Stimulated activated memory B cell treated with anti-CD40 and anti-IgM and Interleukin-4, amounts not matched to agents 10 μg/mL and 1 μg/mL and 100 μg/mL, for 72 hours (primary cell): Measurements from ENCODE around the gene NCKAP5.

ENCODE experiments used
- ATAC-seq: fragments of 150-1000 bp; cut with Tn5 transposase; 2 replicates; pipeline ENCODE4 v1.10.0; 2021
- H3K27ac Mint-ChIP-seq: one replicate; pipeline ENCODE4 v1.8.0; 2022; ENCODE audit warnings: mild to moderate bottlenecking, mixed read lengths
- H3K27me3 Mint-ChIP-seq: one replicate; pipeline ENCODE4 v1.8.0; 2022; ENCODE audit warnings: mixed read lengths
- H3K36me3 Mint-ChIP-seq: one replicate; pipeline ENCODE4 v1.8.0; 2022; ENCODE audit warnings: mixed read lengths
- H3K4me1 Mint-ChIP-seq: one replicate; pipeline ENCODE4 v1.8.0; 2022; ENCODE audit warnings: mixed read lengths
- H3K4me3 Mint-ChIP-seq: one replicate; pipeline ENCODE4 v1.8.0; 2022; ENCODE audit warnings: mild to moderate bottlenecking, moderate library complexity, mixed read lengths
- H3K9me3 Mint-ChIP-seq: one replicate; pipeline ENCODE4 v1.8.0; 2022; ENCODE audit warnings: mixed read lengths

NCKAP5 gene

GRCh38 chr2:133589456-133589855 is 21.2 kb upstream of the NCKAP5 start:
- Mint-ChIP-seq H3K27ac (no peak overlapping the region), H3K4me3 (no peak overlapping the region), H3K9me3 (no peaks in the 10 kb centered on the region), H3K4me1 (peaks cover 6% of the 10 kb centered on the region), H3K36me3 (no peaks in the 10 kb centered on the region), H3K27me3 (peaks cover 7% of the 10 kb centered on the region)
- ATAC-seq: no peak

- H3K4me3 Mint-ChIP-seq: no peak overlapping the region
- H3K27me3 Mint-ChIP-seq: no peaks in the 10 kb centered on the region
- no peak for ATAC-seq
- no peak overlapping the region for H3K27ac Mint-ChIP-seq
- H3K36me3 Mint-ChIP-seq: no peaks in the 10 kb centered on the region
- H3K9me3 Mint-ChIP-seq: no peaks in the 10 kb centered on the region
- H3K4me1 Mint-ChIP-seq: peaks cover 6% of the 10 kb centered on the region
Observed at GRCh38 chr2:133588144-133588543, 19.9 kb upstream of the NCKAP5 start.

GRCh38 chr2:133586978-133587377 is 18.7 kb upstream of the NCKAP5 start:
- Mint-ChIP-seq H3K27me3 (no peaks in the 10 kb centered on the region), H3K9me3 (no peaks in the 10 kb centered on the region), H3K36me3 (no peaks in the 10 kb centered on the region), H3K27ac (no peak overlapping the region), H3K4me1 (peaks cover 6% of the 10 kb centered on the region), H3K4me3 (no peak overlapping the region)
- no peak for ATAC-seq

GRCh38 chr2:133581010-133581760 is 12.9 kb upstream of the NCKAP5 start:
- no peaks in the 10 kb centered on the region for H3K36me3 Mint-ChIP-seq
- ATAC-seq: no peak

GRCh38 chr2:133579274-133579673 is 11.0 kb upstream of the NCKAP5 start:
- Mint-ChIP-seq H3K27ac (no peak overlapping the region), H3K36me3 (no peaks in the 10 kb centered on the region), H3K4me1 (no peaks in the 10 kb centered on the region), H3K27me3 (no peaks in the 10 kb centered on the region), H3K9me3 (no peaks in the 10 kb centered on the region), H3K4me3 (no peak overlapping the region)
- ATAC-seq: no peak

More at GRCh38 chr2:133581010-133581760, 12.9 kb upstream of the NCKAP5 start:
- no peaks in the 10 kb centered on the region for H3K9me3 Mint-ChIP-seq
- no peaks in the 10 kb centered on the region for H3K27me3 Mint-ChIP-seq
- no peak overlapping the region for H3K27ac Mint-ChIP-seq
- H3K4me1 Mint-ChIP-seq: no peaks in the 10 kb centered on the region
- H3K4me3 Mint-ChIP-seq: no peak overlapping the region

GRCh38 chr2:133576714-133577113 is 8.5 kb upstream of the NCKAP5 start:
- H3K4me1 Mint-ChIP-seq: no peaks in the 10 kb centered on the region
- H3K27ac Mint-ChIP-seq: no peak overlapping the region
- H3K4me3 Mint-ChIP-seq: no peak overlapping the region
- H3K9me3 Mint-ChIP-seq: no peaks in the 10 kb centered on the region
- no peaks in the 10 kb centered on the region for H3K36me3 Mint-ChIP-seq
- ATAC-seq: no peak
- no peaks in the 10 kb centered on the region for H3K27me3 Mint-ChIP-seq

- H3K9me3 Mint-ChIP-seq: no peaks in the 10 kb centered on the region
- no peak for ATAC-seq
- no peak overlapping the region for H3K27ac Mint-ChIP-seq
- peaks cover under 1% of the 10 kb centered on the region for H3K27me3 Mint-ChIP-seq
- no peak overlapping the region for H3K4me3 Mint-ChIP-seq
- no peaks in the 10 kb centered on the region for H3K4me1 Mint-ChIP-seq
- H3K36me3 Mint-ChIP-seq: no peaks in the 10 kb centered on the region
Observed at GRCh38 chr2:133574620-133575019, 6.4 kb upstream of the NCKAP5 start.

- ATAC-seq: no peak
- no peaks in the 10 kb centered on the region for H3K9me3 Mint-ChIP-seq
- no peaks in the 10 kb centered on the region for H3K4me1 Mint-ChIP-seq
- H3K27ac Mint-ChIP-seq: no peak overlapping the region
- no peaks in the 10 kb centered on the region for H3K36me3 Mint-ChIP-seq
- no peak overlapping the region for H3K4me3 Mint-ChIP-seq
- H3K27me3 Mint-ChIP-seq: peaks cover 5% of the 10 kb centered on the region
Observed at GRCh38 chr2:133574186-133574585, 5.9 kb upstream of the NCKAP5 start.

- no peak for ATAC-seq
- H3K27me3 Mint-ChIP-seq: peaks cover 9% of the 10 kb centered on the region
- H3K4me1 Mint-ChIP-seq: no peaks in the 10 kb centered on the region
- no peak overlapping the region for H3K27ac Mint-ChIP-seq
- H3K9me3 Mint-ChIP-seq: no peaks in the 10 kb centered on the region
- H3K4me3 Mint-ChIP-seq: no peak overlapping the region
- no peaks in the 10 kb centered on the region for H3K36me3 Mint-ChIP-seq
Observed at GRCh38 chr2:133573491-133574162, 5.4 kb upstream of the NCKAP5 start.

- ATAC-seq: no peak
- H3K4me3 Mint-ChIP-seq: no peak overlapping the region
- H3K27me3 Mint-ChIP-seq: peaks cover 23% of the 10 kb centered on the region
- H3K36me3 Mint-ChIP-seq: no peaks in the 10 kb centered on the region
- no peaks in the 10 kb centered on the region for H3K9me3 Mint-ChIP-seq
- no peak overlapping the region for H3K27ac Mint-ChIP-seq
- H3K4me1 Mint-ChIP-seq: no peaks in the 10 kb centered on the region
Observed at GRCh38 chr2:133571249-133571648, 3.0 kb upstream of the NCKAP5 start.

- no peak for ATAC-seq
- Mint-ChIP-seq H3K27me3 (peaks cover 30% of the 10 kb centered on the region), H3K4me1 (no peaks in the 10 kb centered on the region)
Observed at GRCh38 chr2:133570542-133570941, 2.3 kb upstream of the NCKAP5 start.

GRCh38 chr2:133569286-133569830 is 1.1 kb upstream of the NCKAP5 start:
- peaks cover 36% of the 10 kb centered on the region for H3K27me3 Mint-ChIP-seq
- no peak overlapping the region for H3K27ac Mint-ChIP-seq
- no peaks in the 10 kb centered on the region for H3K4me1 Mint-ChIP-seq
- no peaks in the 10 kb centered on the region for H3K9me3 Mint-ChIP-seq
- no peaks in the 10 kb centered on the region for H3K36me3 Mint-ChIP-seq
- ATAC-seq: no peak
- H3K4me3 Mint-ChIP-seq: no peak overlapping the region

More at GRCh38 chr2:133570542-133570941, 2.3 kb upstream of the NCKAP5 start:
- no peaks in the 10 kb centered on the region for H3K36me3 Mint-ChIP-seq
- H3K4me3 Mint-ChIP-seq: no peak overlapping the region
- H3K27ac Mint-ChIP-seq: no peak overlapping the region
- H3K9me3 Mint-ChIP-seq: no peaks in the 10 kb centered on the region

GRCh38 chr2:133568598-133568997 is 335 bp upstream of the NCKAP5 start:
- Mint-ChIP-seq H3K9me3 (no peaks in the 10 kb centered on the region), H3K4me1 (no peaks in the 10 kb centered on the region), H3K27me3 (peaks cover 39% of the 10 kb centered on the region), H3K4me3 (no peak overlapping the region), H3K27ac (no peak overlapping the region), H3K36me3 (no peaks in the 10 kb centered on the region)
- ATAC-seq: no peak

- Mint-ChIP-seq H3K4me1 (no peaks in the 10 kb centered on the region), H3K27ac (no peak overlapping the region), H3K4me3 (no peak overlapping the region), H3K9me3 (no peaks in the 10 kb centered on the region), H3K27me3 (peaks cover 37% of the 10 kb centered on the region), H3K36me3 (no peaks in the 10 kb centered on the region)
- no peak for ATAC-seq
Observed at GRCh38 chr2:133562558-133562957, 5.7 kb downstream of the NCKAP5 start.

- H3K27ac Mint-ChIP-seq: no peak overlapping the region
- no peak for ATAC-seq
- no peak overlapping the region for H3K4me3 Mint-ChIP-seq
- H3K9me3 Mint-ChIP-seq: no peaks in the 10 kb centered on the region
- H3K4me1 Mint-ChIP-seq: no peaks in the 10 kb centered on the region
- peaks cover 33% of the 10 kb centered on the region for H3K27me3 Mint-ChIP-seq
- H3K36me3 Mint-ChIP-seq: no peaks in the 10 kb centered on the region
Observed at GRCh38 chr2:133561045-133561852, 7.0 kb downstream of the NCKAP5 start.
